IMR-90 (cell line): ENCODE data around the gene FRY.

Source experiments
- BHLHE40 ChIP-seq: fragments of 150-350 bp; IDR thresholded peaks from 2 replicates; pipeline ENCODE4 v1.6.1; 2016; ENCODE audit warnings: mild to moderate bottlenecking, low read depth, low read length
- CEBPB ChIP-seq: IDR thresholded peaks from 2 replicates; pipeline ENCODE4 v1.6.1; 2012; ENCODE audit warnings: low read depth, low read length, improper control_type of control experiment
- CTCF ChIP-seq: conservative IDR thresholded peaks from 2 replicates; pipeline ENCODE4 v1.5.1; 2012; ENCODE audit warnings: mild to moderate bottlenecking, low read depth, low read length, improper control_type of control experiment
- ELK1 ChIP-seq: fragments of 150-350 bp; IDR thresholded peaks from 2 replicates; pipeline ENCODE4 v1.6.1; 2016; ENCODE audit warnings: low read depth, mild to moderate bottlenecking, low read length, moderate library complexity, borderline replicate concordance
- MAZ ChIP-seq: IDR thresholded peaks from 2 replicates; pipeline ENCODE4 v1.6.1; 2012; ENCODE audit warnings: low read depth, mild to moderate bottlenecking, low read length, improper control_type of control experiment, moderate library complexity, borderline replicate concordance
- MXI1 ChIP-seq: IDR thresholded peaks from 2 replicates; pipeline ENCODE4 v1.6.1; 2012; ENCODE audit warnings: low read depth, mild to moderate bottlenecking, low read length, moderate library complexity, borderline replicate concordance
- POLR2A ChIP-seq: IDR thresholded peaks from 2 replicates; pipeline ENCODE4 v1.6.1; 2012; ENCODE audit warnings: mild to moderate bottlenecking, low read depth, low read length
- RAD21 ChIP-seq: IDR thresholded peaks from 2 replicates; pipeline ENCODE4 v1.6.1; 2012; ENCODE audit warnings: low read length, improper control_type of control experiment
- RCOR1 ChIP-seq: IDR thresholded peaks from 2 replicates; pipeline ENCODE4 v1.6.1; 2012; ENCODE audit warnings: mild to moderate bottlenecking, low read length, improper control_type of control experiment; ENCODE audit not compliant: insufficient replicate concordance
- SMC3 ChIP-seq: fragments of 150-350 bp; IDR thresholded peaks from 2 replicates; pipeline ENCODE4 v1.6.1; 2016; ENCODE audit warnings: low read depth, mild to moderate bottlenecking, antibody characterized with exemption, low read length, moderate library complexity
- USF2 ChIP-seq: fragments of 150-350 bp; IDR thresholded peaks from 2 replicates; pipeline ENCODE4 v1.6.1; 2017; ENCODE audit warnings: mild to moderate bottlenecking, antibody characterized with exemption, low read length, low read depth

- TF ChIP-seq CTCF (no peak), USF2 (no peak), POLR2A (no peak), MXI1 (no peak), BHLHE40 (no peak), ELK1 (no peak), CEBPB (no peak), RAD21 (no peak), SMC3 (no peak), RCOR1 (no peak), MAZ (no peak)
These were observed 96.1 kb downstream of the FRY start for GRCh38 chr13:32127691-32128090.
